ENCODE data around the gene OCA2.

OCA2 gene

GRCh38 chr15:28079313-28079969, 19.7 kb downstream of the OCA2 start:
- no peak for DNase-seq (ENCODE audit: low read depth)

DNA sequence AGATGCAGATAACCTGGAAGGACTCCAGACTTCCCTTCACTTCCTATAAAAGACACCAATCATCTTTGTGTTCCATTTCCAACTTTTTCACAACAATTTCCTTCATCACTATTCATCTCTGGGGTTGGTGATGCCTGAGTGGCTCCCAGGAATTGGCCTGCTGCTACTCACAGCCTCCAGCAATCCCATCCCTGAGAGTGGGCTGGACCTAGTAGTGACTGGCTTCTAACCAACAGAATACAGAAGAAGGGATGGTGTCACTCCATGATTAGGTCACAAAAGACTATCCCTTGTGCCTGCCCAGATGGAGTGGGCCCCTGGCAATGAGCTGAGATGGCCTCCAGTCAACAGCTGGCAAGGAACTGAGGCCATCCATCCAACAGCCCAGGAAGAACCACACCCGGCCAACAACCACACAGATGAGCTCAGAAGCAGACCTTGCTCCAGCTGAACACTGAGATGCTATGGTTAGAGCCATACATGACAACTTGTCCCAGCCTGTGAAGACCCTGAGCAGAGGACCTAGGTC, 20.9 kb downstream of the OCA2 start:
- no peak for DNase-seq (ENCODE audit: low read depth)

- no peak for DNase-seq (ENCODE audit: low read depth)
Observed at GRCh38 chr15:28075573-28075972, 23.5 kb downstream of the OCA2 start.

- DNase-seq (ENCODE audit: low read depth) = no peak
Observed at GRCh38 chr15:28068930-28069329, 30.2 kb downstream of the OCA2 start.

DNA sequence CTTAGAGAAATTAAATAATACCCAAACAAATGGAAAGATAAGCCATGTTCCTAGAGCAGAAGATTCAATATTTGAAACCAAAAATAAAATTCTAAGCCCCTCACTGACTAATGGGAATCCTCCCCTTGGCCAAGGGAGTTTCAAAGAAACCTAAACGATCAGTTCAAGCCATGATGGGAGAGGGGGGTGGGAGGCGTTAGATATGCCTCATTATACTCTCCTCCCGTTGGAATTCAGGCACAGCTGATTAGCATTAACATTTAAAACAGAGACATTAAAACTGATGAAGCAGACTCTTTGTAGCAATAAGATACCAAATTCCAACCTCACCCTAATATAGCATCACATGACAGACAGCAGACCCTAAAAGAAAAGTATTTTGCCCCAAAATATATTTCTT, 32.9 kb downstream of the OCA2 start:
- no peak for DNase-seq (ENCODE audit: low read depth)

- no peak for DNase-seq (ENCODE audit: low read depth)
Observed at GRCh38 chr15:28060005-28060404, 39.1 kb downstream of the OCA2 start.

DNA sequence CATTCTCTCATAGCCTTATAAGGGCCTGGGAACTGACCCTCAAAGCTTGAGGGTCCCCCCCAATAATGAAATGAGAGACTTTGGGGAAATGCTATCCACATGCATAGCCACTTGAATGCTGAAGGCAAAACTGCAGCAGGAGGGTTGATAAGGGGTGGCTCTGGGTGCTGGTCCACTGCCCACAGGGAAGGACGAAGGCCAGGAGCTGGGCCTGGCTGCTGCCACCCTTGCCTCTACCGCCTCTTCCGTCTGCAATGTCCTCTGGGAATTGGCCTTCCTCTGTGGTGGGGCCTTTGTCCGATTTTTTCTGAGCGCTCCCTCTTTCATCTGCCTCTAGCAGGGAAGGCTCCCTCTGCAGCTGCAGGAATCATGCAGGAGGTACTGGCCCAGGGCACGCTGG, 41.0 kb downstream of the OCA2 start:
- no peak for DNase-seq (ENCODE audit: low read depth)

GRCh38 chr15:28051955-28052633, 47.0 kb downstream of the OCA2 start:
- no peak for DNase-seq (ENCODE audit: low read depth)

DNA sequence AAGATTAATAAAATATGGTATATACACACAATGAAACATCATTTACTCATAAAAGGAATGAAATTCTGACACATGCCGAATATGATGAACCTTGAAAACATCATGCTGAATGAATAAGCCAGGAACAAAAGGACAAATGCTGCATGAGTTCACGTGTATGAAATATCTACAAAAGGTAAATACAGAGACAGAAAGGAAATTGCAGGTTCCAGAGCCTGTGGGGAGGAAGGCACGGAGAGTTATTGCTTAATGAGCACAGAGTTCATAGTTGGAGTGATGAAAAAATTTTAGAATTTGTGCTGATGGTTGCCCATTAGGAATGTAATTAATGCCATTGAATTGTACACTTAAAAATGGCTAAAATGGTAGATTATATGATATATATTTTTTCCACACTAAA, 49.5 kb downstream of the OCA2 start:
- no peak for DNase-seq (ENCODE audit: low read depth)

DNA sequence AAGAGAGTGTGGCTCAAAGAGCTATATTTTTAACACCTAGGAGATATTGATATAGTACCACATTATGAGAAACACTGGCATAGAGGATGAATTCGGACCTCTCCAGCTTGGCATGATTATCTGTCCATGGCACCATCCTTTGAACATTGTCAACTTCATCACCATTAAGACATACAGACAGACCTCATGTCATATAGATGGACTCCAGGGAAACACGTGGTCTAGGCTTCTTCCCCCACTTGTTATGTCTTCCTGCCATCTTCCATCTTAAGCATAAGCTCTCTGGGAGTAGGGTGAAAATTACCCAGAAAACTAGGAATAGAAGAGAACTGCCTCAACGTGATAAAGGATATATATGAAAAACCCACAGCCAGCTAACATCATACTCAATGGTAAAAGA, 51.8 kb downstream of the OCA2 start:
- no peak for DNase-seq (ENCODE audit: low read depth)

- DNase-seq (ENCODE audit: low read depth) = no peak
Observed at GRCh38 chr15:28044121-28044672, 54.9 kb downstream of the OCA2 start.

GRCh38 chr15:28043691-28044091, 55.4 kb downstream of the OCA2 start:
- DNase-seq (ENCODE audit: low read depth) = no peak

DNA sequence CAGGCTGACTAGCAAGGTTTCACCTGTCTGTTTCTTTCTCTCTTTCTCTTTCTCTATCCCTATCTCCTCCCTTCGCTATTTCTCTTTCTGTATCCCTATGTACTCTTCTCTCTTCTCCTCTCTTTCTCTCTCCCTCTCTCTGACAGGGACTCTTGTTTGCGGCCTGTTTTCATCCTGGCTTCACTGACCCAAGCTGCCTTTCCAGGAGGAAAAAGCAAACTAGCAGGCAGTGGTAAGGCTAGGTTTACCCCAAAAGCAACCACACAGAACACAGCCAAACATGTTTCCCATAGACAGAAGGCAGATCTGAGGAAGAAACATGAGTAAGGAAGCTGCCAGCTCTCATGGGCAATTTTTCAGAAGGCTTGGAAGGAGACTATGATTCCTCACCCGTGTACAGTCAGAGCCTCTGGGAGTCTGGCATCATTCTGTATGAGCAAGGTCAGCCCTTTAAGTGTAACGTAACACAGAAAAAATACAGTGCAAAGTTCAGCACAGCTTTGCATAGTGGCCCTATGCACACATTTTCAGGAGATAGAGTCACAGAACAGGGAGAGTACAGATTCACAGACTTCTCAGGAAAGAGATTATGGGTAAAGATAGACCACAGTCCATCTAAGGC, 61.0 kb downstream of the OCA2 start:
- DNase-seq (ENCODE audit: low read depth) = no peak

GRCh38 chr15:28033443-28033842, 65.7 kb downstream of the OCA2 start:
- no peak for DNase-seq (ENCODE audit: low read depth)

GRCh38 chr15:28030801-28031200, 68.3 kb downstream of the OCA2 start:
- no peak for DNase-seq (ENCODE audit: low read depth)

GRCh38 chr15:28027714-28028076, 71.4 kb downstream of the OCA2 start:
- no peak for DNase-seq (ENCODE audit: low read depth)

- no peak for DNase-seq (ENCODE audit: low read depth)
Observed at GRCh38 chr15:28026764-28027713, 72.1 kb downstream of the OCA2 start.

DNA sequence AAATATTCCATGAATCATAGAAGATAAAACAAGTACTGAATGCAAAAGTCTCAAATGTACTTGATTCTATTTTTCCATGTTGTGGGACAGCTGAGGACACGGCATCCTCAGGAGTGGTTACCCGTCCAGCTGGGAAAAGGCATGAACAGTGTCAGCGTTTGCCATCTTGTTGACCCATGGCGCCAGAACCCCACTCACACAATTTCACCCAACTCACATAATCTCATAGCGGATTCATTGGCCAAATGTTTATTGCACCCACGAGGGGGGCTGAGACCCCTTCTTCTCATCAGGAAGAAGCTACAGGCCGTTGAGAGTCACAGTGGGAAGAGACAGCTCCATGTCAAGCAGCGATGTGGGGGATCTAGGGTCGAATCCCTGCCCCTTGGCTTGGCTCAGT, 72.9 kb downstream of the OCA2 start:
- no peak for DNase-seq (ENCODE audit: low read depth)

DNA sequence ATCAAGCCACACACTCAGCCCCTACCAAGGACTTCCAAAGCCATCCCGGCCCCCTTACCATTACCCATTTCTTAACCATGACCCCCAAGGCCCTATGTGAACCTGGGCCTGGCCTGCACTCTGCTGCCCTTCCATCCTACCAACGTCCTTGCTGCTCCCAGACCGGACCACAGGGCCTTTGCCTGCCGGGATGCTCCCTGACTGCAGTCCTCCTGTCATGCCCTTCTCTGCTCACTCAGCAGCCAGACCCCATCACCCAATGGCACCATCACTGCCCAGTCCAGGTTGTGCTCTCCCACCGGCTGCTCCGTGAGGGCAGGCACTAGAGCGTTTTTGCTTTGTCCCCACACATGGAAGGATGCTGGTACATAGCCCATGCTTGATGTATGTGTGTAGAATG, 73.7 kb downstream of the OCA2 start:
- DNase-seq (ENCODE audit: low read depth) = no peak

DNA sequence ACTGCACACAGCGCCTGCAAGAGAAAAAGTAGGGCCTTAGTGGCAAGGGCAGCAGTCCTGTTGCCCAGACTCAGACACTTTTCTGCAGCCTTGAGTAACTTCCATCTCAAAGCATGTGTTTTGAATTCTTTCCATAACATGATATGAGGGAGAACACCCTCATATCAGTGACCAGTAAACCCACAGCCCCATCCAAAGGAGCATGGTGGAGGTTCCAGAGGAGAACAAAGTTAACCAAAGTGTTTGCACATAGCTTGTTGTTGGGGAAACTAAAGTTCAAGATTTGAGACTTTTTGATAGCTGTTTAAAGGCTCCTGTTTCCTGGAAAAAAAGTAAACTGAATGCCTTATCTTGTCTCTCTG, 74.2 kb downstream of the OCA2 start:
- DNase-seq (ENCODE audit: low read depth) = no peak

DNA sequence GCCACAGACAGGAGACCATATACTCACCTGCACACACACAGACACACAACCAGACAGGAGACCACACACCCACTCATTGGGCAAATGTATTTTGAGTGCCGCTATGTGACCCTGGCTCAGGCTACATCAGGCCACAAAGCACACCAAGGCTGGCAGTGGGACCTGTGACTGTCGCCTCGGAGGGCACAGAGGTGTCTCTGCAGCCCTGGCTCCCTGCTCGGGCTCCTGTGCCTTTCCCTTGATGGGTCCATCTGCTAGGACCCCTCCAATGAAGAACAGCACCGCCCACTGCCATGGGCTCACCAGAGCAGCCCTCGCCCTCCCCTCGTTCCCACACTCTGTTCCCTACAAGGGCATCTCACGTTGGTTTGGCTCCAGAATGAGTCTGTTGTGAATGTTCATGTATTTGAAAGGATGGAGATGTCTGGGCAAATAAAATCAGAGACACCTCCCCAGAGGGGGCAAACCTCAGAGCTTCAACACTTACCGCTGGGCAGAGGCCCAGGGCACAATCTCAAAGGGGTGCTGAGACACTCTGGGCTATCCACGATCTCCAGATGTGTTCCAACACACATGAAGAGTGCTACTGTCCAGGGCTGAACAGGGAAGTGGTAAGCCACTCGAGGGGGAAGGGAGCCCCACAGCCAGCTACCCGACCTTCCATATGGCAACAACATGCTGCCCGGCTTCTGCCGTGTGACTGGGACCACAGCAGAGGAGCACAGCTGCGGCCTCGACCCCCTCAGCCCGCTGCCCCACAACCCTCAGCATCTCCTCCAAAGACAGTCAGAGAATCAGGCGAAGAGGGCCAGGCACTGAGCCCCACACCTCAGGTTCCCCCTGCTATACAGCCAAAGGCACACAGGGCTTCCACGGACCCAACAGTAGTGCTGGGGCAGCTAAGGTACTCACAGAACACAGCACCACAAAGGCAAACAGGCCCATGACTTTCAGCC, 74.9 kb downstream of the OCA2 start:
- DNase-seq (ENCODE audit: low read depth) = no peak
